Adrenal gland (tissue), 12 donors: ENCODE data around the gene KCNJ6. TPM values are rescaled to one million over a fixed set of nuclear protein-coding genes. Genes with fewer than 3 reads are reported as not detected.

Experiments
- DNase-seq, 7 donors: peaks; one replicate each; pipeline ENCODE4 v3.0.0-alpha.2; 2019 to 2020
- H3K27ac ChIP-seq, 5 donors: fragments of 200-600 bp; sonication (generic) in 4 of 5; 1 replicate in 3 of 5; 2 replicates in 2 of 5; pipeline versions ENCODE4 v1.5.1 to v1.8.0; 2016 to 2020; ENCODE audit warnings: mild to moderate bottlenecking in 1 of 5
- H3K27me3 ChIP-seq: fragments of 200-600 bp; 2 replicates; pipeline ENCODE4 v1.8.0; 2021
- H3K36me3 ChIP-seq, 2 donors: fragments of 200-600 bp; replicated peaks in 1 of 2; 1 replicate in 1 of 2; 2 replicates in 1 of 2; pipeline versions ENCODE4 v1.5.1 to v1.8.0; 2018 to 2022
- H3K4me1 ChIP-seq, 2 donors: fragments of 200-600 bp; replicated peaks in 1 of 2; 1 replicate in 1 of 2; 2 replicates in 1 of 2; pipeline versions ENCODE4 v1.5.1 to v1.8.0; 2018 to 2021
- H3K4me3 ChIP-seq, 4 donors: fragments of 200-600 bp; sonication (generic) in 3 of 4; one replicate each; pipeline ENCODE4 v1.5.1; 2016 to 2018
- H3K9me3 ChIP-seq, 3 donors: fragments of 200-600 bp; sonication (generic) in 1 of 3; replicated peaks in 1 of 3; 1 replicate in 2 of 3; 2 replicates in 1 of 3; pipeline versions ENCODE4 v1.5.1 to v1.8.0; 2016 to 2021
- CTCF ChIP-seq, 6 experiments: fragments of 450-650 bp in 4 of 6; fragments of 200-600 bp in 2 of 6; sonication (generic) in 1 of 6; IDR thresholded peaks; 1 replicate in 5 of 6; 2 replicates in 1 of 6; pipeline versions ENCODE4 v1.5.1 to v1.8.0; 2016 to 2021; ENCODE audit warnings: antibody characterized with exemption in 6 of 6, mild to moderate bottlenecking in 2 of 6, moderate library complexity in 1 of 6
- POLR2A ChIP-seq, 2 donors: fragments of 450-650 bp; IDR thresholded peaks; one replicate each; pipeline ENCODE4 v1.6.1; 2017; ENCODE audit warnings: antibody characterized with exemption in 2 of 2, mild to moderate bottlenecking in 2 of 2, moderate library complexity in 1 of 2
- WGBS, 4 donors: extraction: QIAGEN DNeasy Blood & Tissue Kit in 2 of 4; methylation state at CpG; one replicate each; pipeline versions ENCODE4 v1.1.5 to v1.1.7; 2013 to 2017; 5-methylcytosine and 5-hydroxymethylcytosine counted together
- intact Hi-C, 2 donors: fragments of 100-400 bp; cut with DNase I; formaldehyde crosslinking; loops; one replicate each; pipeline versions ENCODE4 v1.14.1 to v1.15.0; 2022 to 2023
- polyA plus RNA-seq, 3 donors: library from polyadenylated mRNA; stranded (reverse); fragments of 200-250 nt in 2 of 3; fragments of 350-450 nt in 1 of 3; fragmentation: Illumina TruSeq in 1 of 3; extraction: RNeasy Lipid Tissue Mini Kit (QIAGEN cat#74804) in 1 of 3; gene quantifications; one replicate each; pipeline ENCODE4 v1.2.3, GENCODE V29; 2013 to 2014
- total RNA-seq, 9 donors: library from RNA; depleted of rRNA in 4 of 9; stranded (reverse); fragments of >200 nt in 4 of 9; fragments of 120-200 nt in 1 of 9; fragmentation: NEBNext Ultra II Directional in 1 of 9; extraction: Animal tissue kit (Norgen Biotek cat#: 25700) in 1 of 9; gene quantifications; one replicate each; pipeline versions ENCODE4 v1.1.0 to v1.2.4, GENCODE V29; 2013 to 2023
- donor health status: healthy with polysubstance abuse.
- donor health status: Bipolar disorder and iron deficiency.
- donor health status: DM: yes; HTN: yes; CAD: no.
- donor health status: DM: no; HTN: no; CAD: no.
- donor health status: DM: no; HTN: no; CAD: no.
- donor health status: DM: yes; HTN: yes; CAD: no.

Gene KCNJ6
- total and polyA plus RNA-seq, 12 donors, result 0.03 to 0.60 (median 0.07) TPM; not detected in 4

DNA sequence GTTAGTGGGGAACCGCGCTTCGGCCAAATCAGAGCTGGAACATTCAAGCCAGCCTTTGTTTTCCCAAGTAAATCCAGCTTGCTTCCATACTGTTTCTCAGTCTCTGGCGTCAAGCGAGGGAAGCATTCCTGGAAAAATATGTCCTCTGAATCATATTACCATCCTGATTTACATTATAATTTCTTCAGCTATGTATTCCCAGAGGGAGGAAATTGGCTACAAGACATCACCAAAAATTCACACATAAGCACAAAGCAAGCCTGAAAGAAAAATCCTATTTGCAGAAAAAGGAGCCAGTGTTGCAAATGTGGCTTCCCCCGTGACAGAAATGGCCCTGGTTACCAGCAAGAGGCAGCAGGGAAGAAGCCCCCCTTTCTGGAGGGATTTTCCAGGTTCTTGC is 233.3 kb downstream of the KCNJ6 start:
- intact Hi-C loops, result no loop called here
- H3K27ac ChIP-seq, result no peak overlapping the region
- no peak overlapping the region for H3K4me3 ChIP-seq
- no peaks in the 10 kb centered on the region for H3K4me1 ChIP-seq
- H3K27me3 ChIP-seq, result no peaks in the 10 kb centered on the region
- H3K36me3 ChIP-seq, result no peaks in the 10 kb centered on the region
- WGBS, 4 donors, result 59 to 83% (median 69%) methylated on average over 6 of the region's 6 CpGs
- DNase-seq, result no peak
- no peak for TF ChIP-seq CTCF (IDR thresholded peaks at IDR 0.05)
- no peak for TF ChIP-seq POLR2A (IDR thresholded peaks at IDR 0.05)
- H3K9me3 ChIP-seq, result no peaks in the 10 kb centered on the region

DNA sequence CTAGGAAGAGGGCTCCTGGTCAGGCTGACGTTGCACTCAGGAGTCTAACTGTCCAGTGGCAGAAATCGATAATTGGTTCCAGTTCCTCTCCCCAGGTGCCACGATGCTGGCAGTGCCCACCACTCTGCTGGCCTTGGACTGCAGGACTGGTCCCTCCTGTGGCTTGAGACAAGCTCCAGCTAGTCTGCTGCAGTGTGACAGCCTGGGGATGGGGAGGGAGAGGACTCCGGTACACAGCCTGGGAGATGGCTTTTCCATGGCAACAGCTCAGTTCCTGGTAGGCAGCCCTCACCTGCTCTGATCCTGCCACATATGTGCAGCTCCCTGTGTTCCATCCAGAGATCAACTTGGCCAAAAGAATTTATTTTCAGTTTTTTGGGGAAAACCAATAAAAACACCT is 239.3 kb downstream of the KCNJ6 start:
- no peaks in the 10 kb centered on the region for H3K9me3 ChIP-seq
- H3K36me3 ChIP-seq, result no peaks in the 10 kb centered on the region
- no peaks in the 10 kb centered on the region for H3K4me1 ChIP-seq
- DNase-seq, result no peak
- intact Hi-C loops, result no loop called here
- peaks cover 8% of the 10 kb centered on the region for H3K27me3 ChIP-seq
- H3K4me3 ChIP-seq, result no peak overlapping the region
- no peak for TF ChIP-seq CTCF (IDR thresholded peaks at IDR 0.05)
- no peak for TF ChIP-seq POLR2A (IDR thresholded peaks at IDR 0.05)
- H3K27ac ChIP-seq, result no peak overlapping the region
- WGBS, 4 donors, result 86 to 100% (median 90%) methylated on average over 2 to 4 of the region's 4 CpGs

DNA sequence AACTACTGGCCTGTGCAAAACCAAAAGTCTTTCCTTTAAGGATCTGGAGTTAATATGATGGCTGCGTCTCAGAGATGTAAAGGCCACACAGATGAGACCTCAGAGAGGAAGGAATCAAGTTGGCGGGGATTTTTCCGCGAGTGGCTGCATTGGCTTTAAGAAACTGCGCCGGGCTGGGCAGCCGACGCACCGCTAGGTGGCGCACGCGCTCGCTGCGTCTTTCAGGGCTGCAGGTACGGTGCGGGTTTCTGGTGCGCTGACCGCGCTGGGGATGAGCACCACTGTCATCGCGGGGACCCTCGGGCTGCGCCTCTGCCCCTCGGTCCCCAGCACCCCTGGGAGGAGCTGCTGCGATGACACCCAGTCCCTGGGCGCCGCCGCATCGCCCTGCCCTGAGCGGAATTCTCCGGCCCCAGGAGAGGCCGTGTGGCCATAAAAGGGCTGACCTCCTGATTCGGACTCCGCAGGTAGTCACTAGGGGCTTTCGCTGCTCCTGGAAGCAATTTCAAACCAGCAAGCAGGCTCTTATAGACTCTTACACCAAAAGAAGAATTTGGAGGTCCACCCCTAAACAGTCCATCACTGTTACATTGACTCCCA is 241.0 kb downstream of the KCNJ6 start:
- WGBS, 4 donors, result 13 to 30% (median 13%) methylated on average over 14 to 35 of the region's 35 CpGs
- Histone ChIP-seq H3K36me3 (no peaks in the 10 kb centered on the region), H3K4me1 (no peaks in the 10 kb centered on the region), H3K9me3 (no peaks in the 10 kb centered on the region), H3K4me3 (no peak overlapping the region), H3K27me3 (peaks cover 8% of the 10 kb centered on the region), H3K27ac (no peak overlapping the region)
- TF ChIP-seq CTCF (IDR thresholded peaks at IDR 0.05) (peak; percentile 59 to 98 (median 76)), POLR2A (IDR thresholded peaks at IDR 0.05) (no peak)
- DNase-seq, result peak; percentile 35 to 84 (median 61)
- intact Hi-C loops, result no loop called here

DNA sequence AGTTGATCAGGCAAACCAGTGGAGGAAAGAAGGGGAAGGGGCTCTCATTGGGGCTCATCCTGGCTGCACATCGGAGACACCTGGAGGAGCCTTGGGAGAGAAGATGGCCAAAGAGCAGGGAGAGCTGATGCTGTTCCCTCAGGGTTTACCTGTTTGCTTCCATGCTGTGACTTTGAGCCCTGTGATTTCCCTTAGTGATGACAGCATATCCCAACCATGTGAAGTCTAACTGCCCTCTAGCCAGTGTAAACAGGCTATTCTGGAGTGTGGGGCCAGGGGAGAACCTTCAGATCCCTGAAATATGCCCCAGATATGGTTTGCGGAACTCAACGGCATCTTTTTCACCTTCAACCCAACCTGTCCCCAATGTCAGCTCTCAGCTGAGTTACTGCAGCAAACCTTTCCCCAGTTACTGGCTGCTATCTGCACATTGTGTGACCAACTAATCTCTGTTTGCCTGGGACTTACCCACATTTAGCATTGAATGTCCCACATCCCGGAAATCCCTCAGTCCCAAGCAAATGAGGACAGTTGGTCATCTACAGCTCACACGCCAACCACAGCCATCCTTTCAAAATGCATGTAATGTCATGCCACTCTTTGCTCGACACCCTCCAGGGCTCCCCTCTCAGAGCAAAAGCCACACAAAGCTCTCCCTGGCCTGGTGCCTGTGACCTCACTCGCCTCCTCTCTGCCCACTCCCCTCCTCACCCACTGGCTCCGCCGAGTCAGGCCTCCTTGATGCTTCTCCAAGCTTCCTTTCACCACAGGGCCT is 242.3 kb downstream of the KCNJ6 start:
- intact Hi-C loops, result no loop called here
- H3K9me3 ChIP-seq, result no peaks in the 10 kb centered on the region
- H3K27me3 ChIP-seq, result peaks cover 8% of the 10 kb centered on the region
- DNase-seq, result no peak
- H3K27ac ChIP-seq, result no peak overlapping the region
- no peaks in the 10 kb centered on the region for H3K4me1 ChIP-seq
- TF ChIP-seq CTCF (IDR thresholded peaks at IDR 0.05), result no peak
- no peak for TF ChIP-seq POLR2A (IDR thresholded peaks at IDR 0.05)
- H3K36me3 ChIP-seq, result no peaks in the 10 kb centered on the region
- no peak overlapping the region for H3K4me3 ChIP-seq
- WGBS, 4 donors, result 82 to 91% (median 87%) methylated on average over 9 of the region's 9 CpGs
